AG10803 (cell line): ENCODE measurements around the gene TMEM94.
A peak's percentile ranks its signal among the peaks of the same experiment; 100 is the strongest.
"Not testable (repeated sequence)": the region's sequence is repeated elsewhere in the genome, so short reads cannot be mapped to it uniquely, and the experiment has no call there.

Experiments
- DNase-seq: peaks from one replicate; pipeline ENCODE4 v3.0.0; 2010; ENCODE audit warnings: low read depth
- H3K4me3 ChIP-seq: 2 replicates; pipeline ENCODE4 v1.5.1; 2011; ENCODE audit warnings: mild to moderate bottlenecking, low read length, control low read depth
- TF ChIP-seq, protein P1 (sequence below): conservative IDR thresholded peaks from 2 replicates; pipeline ENCODE4 v1.5.1; 2011; ENCODE audit warnings: mild to moderate bottlenecking, low read length, control low read depth, inconsistent platforms

Gene TMEM94

GRCh38 chr17:75474736-75475135 is 18.3 kb downstream of the TMEM94 start:
- DNase-seq, result no peak
- TF ChIP-seq, protein P1, sequence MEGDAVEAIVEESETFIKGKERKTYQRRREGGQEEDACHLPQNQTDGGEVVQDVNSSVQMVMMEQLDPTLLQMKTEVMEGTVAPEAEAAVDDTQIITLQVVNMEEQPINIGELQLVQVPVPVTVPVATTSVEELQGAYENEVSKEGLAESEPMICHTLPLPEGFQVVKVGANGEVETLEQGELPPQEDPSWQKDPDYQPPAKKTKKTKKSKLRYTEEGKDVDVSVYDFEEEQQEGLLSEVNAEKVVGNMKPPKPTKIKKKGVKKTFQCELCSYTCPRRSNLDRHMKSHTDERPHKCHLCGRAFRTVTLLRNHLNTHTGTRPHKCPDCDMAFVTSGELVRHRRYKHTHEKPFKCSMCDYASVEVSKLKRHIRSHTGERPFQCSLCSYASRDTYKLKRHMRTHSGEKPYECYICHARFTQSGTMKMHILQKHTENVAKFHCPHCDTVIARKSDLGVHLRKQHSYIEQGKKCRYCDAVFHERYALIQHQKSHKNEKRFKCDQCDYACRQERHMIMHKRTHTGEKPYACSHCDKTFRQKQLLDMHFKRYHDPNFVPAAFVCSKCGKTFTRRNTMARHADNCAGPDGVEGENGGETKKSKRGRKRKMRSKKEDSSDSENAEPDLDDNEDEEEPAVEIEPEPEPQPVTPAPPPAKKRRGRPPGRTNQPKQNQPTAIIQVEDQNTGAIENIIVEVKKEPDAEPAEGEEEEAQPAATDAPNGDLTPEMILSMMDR, result no peak
- no peak overlapping the region for H3K4me3 ChIP-seq

DNA sequence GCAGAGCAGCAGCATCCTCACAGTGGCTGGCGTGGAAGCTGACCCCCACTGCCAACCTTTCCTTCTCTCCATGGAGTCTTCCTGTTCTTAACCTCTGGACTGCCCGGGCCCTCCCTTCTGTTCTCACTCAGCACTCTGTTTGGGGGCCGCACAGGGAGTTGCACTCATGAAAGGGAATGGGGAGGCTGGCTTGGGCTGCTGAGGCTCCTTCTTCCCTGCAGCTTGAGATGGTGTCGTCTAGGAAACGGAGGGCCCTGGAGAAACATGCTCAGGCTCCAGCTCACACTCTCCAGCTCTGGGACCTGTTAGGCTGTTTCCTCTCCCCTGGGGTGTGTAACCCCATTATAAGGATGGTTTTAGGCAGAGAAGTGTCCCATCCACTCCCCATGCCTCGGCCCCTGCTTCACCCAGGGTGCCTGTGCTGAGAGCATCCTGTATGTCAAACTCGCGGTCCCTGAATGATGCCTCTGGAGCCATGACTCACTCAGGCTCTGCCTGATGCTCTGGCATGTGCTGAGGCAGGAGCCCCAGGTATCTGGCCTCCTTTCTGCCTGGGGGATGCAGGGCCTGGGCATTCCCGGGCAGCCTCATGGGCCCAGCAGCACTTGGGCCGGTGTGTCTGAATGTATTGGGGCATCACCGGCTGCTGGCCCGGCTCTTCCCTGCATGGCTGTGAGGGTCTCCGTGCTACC is 18.9 kb downstream of the TMEM94 start:
- no peak for DNase-seq
- H3K4me3 ChIP-seq, result no peak overlapping the region
- TF ChIP-seq, protein P1, result no peak

DNA sequence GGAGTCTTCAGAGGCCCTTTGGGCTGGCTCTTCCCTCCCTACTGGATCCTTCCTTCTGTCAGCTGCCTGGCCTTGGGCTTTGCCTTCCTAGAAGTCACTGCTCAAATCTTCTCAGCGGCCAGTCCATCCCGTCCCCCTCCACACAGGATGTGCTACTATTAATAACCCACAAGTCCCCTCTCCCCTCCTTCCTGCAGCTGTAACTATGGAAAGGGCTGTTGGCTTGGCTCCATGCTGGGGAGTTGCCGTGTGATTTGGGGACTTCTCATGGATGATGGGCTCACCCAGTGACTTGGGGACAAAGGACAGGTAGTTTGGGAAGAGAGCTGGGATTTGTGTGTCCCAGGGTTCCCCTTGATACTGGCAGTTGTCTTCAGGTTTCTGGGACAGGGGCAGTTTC is 19.4 kb downstream of the TMEM94 start:
- peak; percentile 5 for DNase-seq
- H3K4me3 ChIP-seq, result no peak overlapping the region
- TF ChIP-seq, protein P1, result no peak

- peak; percentile 11 for DNase-seq
- no peak overlapping the region for H3K4me3 ChIP-seq
- TF ChIP-seq, protein P1, result no peak
These were observed 19.8 kb downstream of the TMEM94 start for GRCh38 chr17:75476271-75476671.

GRCh38 chr17:75476752-75477489 is 20.5 kb downstream of the TMEM94 start:
- TF ChIP-seq, protein P1, result no peak
- DNase-seq, result no peak
- no peak overlapping the region for H3K4me3 ChIP-seq

- not testable (repeated sequence) for H3K4me3 ChIP-seq, DNase-seq
These were observed 21.0 kb downstream of the TMEM94 start for GRCh38 chr17:75477490-75477862.

GRCh38 chr17:75478508-75478907 is 22.1 kb downstream of the TMEM94 start:
- TF ChIP-seq, protein P1, result no peak
- DNase-seq, result no peak
- H3K4me3 ChIP-seq, result no peak overlapping the region
